Tibial artery (tissue), 4 donors: ENCODE measurements around the gene PIP4K2C.
A peak's percentile ranks its signal among the peaks of the same experiment; 100 is the strongest.
"Not testable (repeated sequence)": the region's sequence is repeated elsewhere in the genome, so short reads cannot be mapped to it uniquely, and the experiment has no call there.

Source experiments
- DNase-seq, 2 donors: peaks; one replicate each; pipeline ENCODE4 v3.0.0-alpha.2; 2019
- H3K27ac ChIP-seq, 2 donors: fragments of 200-600 bp; sonication (generic) in 1 of 2; 1 replicate in 1 of 2; 2 replicates in 1 of 2; pipeline ENCODE4 v1.5.1; 2018 to 2019; ENCODE audit warnings: mild to moderate bottlenecking in 1 of 2
- H3K27me3 ChIP-seq, 2 donors: fragments of 200-600 bp; sonication (generic) in 1 of 2; one replicate each; pipeline versions ENCODE4 v1.5.1 to v1.6.0; 2016 to 2019
- H3K36me3 ChIP-seq, 3 donors: fragments of 200-600 bp; sonication (generic) in 2 of 3; one replicate each; pipeline ENCODE4 v1.5.1; 2016 to 2019; ENCODE audit warnings: mild to moderate bottlenecking in 2 of 3
- H3K4me1 ChIP-seq, 4 donors: fragments of 200-600 bp; sonication (generic) in 2 of 4; 1 replicate in 3 of 4; 2 replicates in 1 of 4; pipeline ENCODE4 v1.5.1; 2016 to 2019
- H3K4me3 ChIP-seq, 2 donors: fragments of 200-600 bp; sonication (generic) in 1 of 2; 1 replicate in 1 of 2; 2 replicates in 1 of 2; pipeline ENCODE4 v1.5.1; 2018 to 2019; ENCODE audit warnings: mild to moderate bottlenecking in 2 of 2
- H3K9me3 ChIP-seq, 3 donors: fragments of 200-600 bp; sonication (generic) in 1 of 3; one replicate each; pipeline ENCODE4 v1.5.1; 2016 to 2019
- CTCF ChIP-seq, 2 experiments: fragments of 200-600 bp in 1 of 2; fragments of 450-650 bp in 1 of 2; IDR thresholded peaks; one replicate each; pipeline ENCODE4 v1.5.1; 2017 to 2019; ENCODE audit warnings: antibody characterized with exemption in 2 of 2, mild to moderate bottlenecking in 1 of 2, moderate library complexity in 1 of 2
- intact Hi-C: fragments of 100-400 bp; cut with DNase I; formaldehyde crosslinking; loops from one replicate; pipeline ENCODE4 v1.15.0; 2023; ENCODE audit warnings: low total_unique reads

PIP4K2C gene

GRCh38 chr12:57554453-57554852 is 36.5 kb upstream of the PIP4K2C start:
- intact Hi-C loops: no loop called here
- TF ChIP-seq CTCF (IDR thresholded peaks at IDR 0.05): no peak
- Histone ChIP-seq H3K4me3 (no peak overlapping the region), H3K36me3 (no peaks in the 10 kb centered on the region), H3K4me1 (peaks cover 0 to 9% (median 8%) of the 10 kb centered on the region in 4 donors), H3K27ac (no peak overlapping the region), H3K27me3 (peaks cover 0 to 15% of the 10 kb centered on the region in 2 donors), H3K9me3 (no peaks in the 10 kb centered on the region)
- DNase-seq: no peak

- Histone ChIP-seq H3K27me3 (peaks cover 0 to 10% of the 10 kb centered on the region in 2 donors), H3K4me1 (peaks cover 0 to 5% (median 4%) of the 10 kb centered on the region in 4 donors), H3K36me3 (no peaks in the 10 kb centered on the region), H3K4me3 (no peak overlapping the region), H3K9me3 (no peaks in the 10 kb centered on the region), H3K27ac (no peak overlapping the region)
- intact Hi-C loops: no loop called here
- DNase-seq: peak in 1 of 2 donors; percentile 16
- no peak for TF ChIP-seq CTCF (IDR thresholded peaks at IDR 0.05)
These were observed 36.1 kb upstream of the PIP4K2C start for GRCh38 chr12:57554897-57555296.

GRCh38 chr12:57558864-57559263 is 32.1 kb upstream of the PIP4K2C start:
- Histone ChIP-seq H3K27ac (no peak overlapping the region), H3K4me3 (no peak overlapping the region), H3K4me1 (no peaks in the 10 kb centered on the region), H3K27me3 (peaks cover 0 to under 1% of the 10 kb centered on the region in 2 donors), H3K36me3 (no peaks in the 10 kb centered on the region), H3K9me3 (no peaks in the 10 kb centered on the region)
- DNase-seq: peak in 1 of 2 donors; percentile 5
- intact Hi-C loops: no loop called here
- no peak for TF ChIP-seq CTCF (IDR thresholded peaks at IDR 0.05)

GRCh38 chr12:57560516-57560915 is 30.5 kb upstream of the PIP4K2C start:
- peaks cover 0 to 4% of the 10 kb centered on the region in 2 donors for H3K27me3 ChIP-seq
- H3K36me3 ChIP-seq: no peaks in the 10 kb centered on the region
- no peaks in the 10 kb centered on the region for H3K9me3 ChIP-seq
- no peak for TF ChIP-seq CTCF (IDR thresholded peaks at IDR 0.05)
- no peaks in the 10 kb centered on the region for H3K4me1 ChIP-seq
- no peak overlapping the region for H3K27ac ChIP-seq
- DNase-seq: peak in 1 of 2 donors; percentile 6
- H3K4me3 ChIP-seq: no peak overlapping the region
- intact Hi-C loops: no loop called here

GRCh38 chr12:57561117-57561516 is 29.9 kb upstream of the PIP4K2C start:
- peak in 1 of 2 donors; percentile 2 for DNase-seq
- H3K9me3 ChIP-seq, H3K27ac ChIP-seq, intact Hi-C loops, H3K27me3 ChIP-seq, H3K36me3 ChIP-seq, H3K4me1 ChIP-seq, H3K4me3 ChIP-seq: not testable (repeated sequence)

- intact Hi-C loops: no loop called here
- H3K4me3 ChIP-seq: no peak overlapping the region
- TF ChIP-seq CTCF (IDR thresholded peaks at IDR 0.05): no peak
- H3K36me3 ChIP-seq: no peaks in the 10 kb centered on the region
- H3K4me1 ChIP-seq: no peaks in the 10 kb centered on the region
- H3K27me3 ChIP-seq: peaks cover 0 to 16% of the 10 kb centered on the region in 2 donors
- no peaks in the 10 kb centered on the region for H3K9me3 ChIP-seq
- no peak for DNase-seq
- no peak overlapping the region for H3K27ac ChIP-seq
These were observed 27.6 kb upstream of the PIP4K2C start for GRCh38 chr12:57563358-57563757.
